ENCODE data around the gene SIGLEC10. TPM values are rescaled to one million over a fixed set of nuclear protein-coding genes. Genes with fewer than 3 reads are reported as not detected.
"Not testable (repeated sequence)": the region's sequence is repeated elsewhere in the genome, so short reads cannot be mapped to it uniquely, and the experiment has no call there.

Gene SIGLEC10, protein sequence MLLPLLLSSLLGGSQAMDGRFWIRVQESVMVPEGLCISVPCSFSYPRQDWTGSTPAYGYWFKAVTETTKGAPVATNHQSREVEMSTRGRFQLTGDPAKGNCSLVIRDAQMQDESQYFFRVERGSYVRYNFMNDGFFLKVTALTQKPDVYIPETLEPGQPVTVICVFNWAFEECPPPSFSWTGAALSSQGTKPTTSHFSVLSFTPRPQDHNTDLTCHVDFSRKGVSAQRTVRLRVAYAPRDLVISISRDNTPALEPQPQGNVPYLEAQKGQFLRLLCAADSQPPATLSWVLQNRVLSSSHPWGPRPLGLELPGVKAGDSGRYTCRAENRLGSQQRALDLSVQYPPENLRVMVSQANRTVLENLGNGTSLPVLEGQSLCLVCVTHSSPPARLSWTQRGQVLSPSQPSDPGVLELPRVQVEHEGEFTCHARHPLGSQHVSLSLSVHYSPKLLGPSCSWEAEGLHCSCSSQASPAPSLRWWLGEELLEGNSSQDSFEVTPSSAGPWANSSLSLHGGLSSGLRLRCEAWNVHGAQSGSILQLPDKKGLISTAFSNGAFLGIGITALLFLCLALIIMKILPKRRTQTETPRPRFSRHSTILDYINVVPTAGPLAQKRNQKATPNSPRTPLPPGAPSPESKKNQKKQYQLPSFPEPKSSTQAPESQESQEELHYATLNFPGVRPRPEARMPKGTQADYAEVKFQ
- polyA plus RNA-seq (2012; ENCODE audit: insufficient read depth, insufficient read length, low read depth) = 0.28 TPM

DNA sequence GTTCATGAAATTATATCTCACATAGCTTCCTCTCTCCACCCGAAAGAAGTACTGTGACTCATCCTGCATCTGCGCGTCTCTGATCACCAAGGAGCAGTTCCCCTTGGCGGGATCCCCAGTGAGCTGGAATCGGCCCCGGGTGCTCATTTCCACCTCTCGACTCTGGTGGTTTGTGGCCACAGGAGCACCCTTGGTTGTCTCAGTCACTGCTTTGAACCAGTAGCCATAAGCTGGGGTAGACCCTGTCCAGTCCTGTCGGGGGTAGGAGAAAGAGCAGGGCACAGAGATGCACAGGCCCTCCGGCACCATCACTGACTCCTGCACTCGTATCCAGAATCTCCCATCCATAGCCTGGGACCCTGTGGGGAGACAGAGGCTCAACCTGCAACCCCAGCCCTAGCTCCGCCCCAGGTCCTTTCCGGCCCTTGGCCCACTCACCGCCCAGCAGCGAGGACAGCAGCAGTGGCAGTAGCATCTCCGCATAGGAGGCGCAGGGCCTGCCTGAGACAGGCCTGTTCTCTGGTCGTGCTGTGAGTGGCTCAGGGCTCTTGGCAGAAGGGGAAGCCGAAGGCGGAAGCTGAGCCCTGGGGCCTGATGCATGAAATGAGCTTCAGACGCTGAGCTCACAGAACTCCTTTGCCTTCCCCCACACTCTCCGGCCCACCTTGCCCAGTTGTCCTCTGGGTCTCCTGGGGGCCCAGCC, at the start of gene SIGLEC10:
SIGLEC10 (minus strand) TSS at position 536 of the 703 bp plus-strand sequence; CDS start at position 475, 61 bp downstream.
- no peak within 1 kb of the TSS for H3K4me3 ChIP-seq (ENCODE audit: low read depth, low read length)

DNA sequence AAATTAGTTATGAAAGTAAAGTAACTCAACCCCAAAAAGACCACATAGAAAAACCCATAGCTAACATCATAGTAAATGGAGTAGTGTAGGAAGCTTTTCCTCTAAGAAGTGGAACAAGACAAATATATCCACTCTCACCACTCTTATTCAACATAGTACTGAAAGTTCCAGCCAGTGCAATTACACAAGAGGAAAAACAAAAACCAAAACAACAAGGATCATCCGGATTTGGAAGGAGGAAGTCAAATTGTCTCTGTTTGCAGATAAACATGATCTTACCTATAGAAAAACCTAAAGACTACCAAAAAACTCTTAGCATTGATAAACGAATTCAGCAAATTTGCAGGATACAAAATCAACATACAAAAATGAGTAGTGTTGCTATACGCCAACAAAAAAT, 49.3 kb upstream of the SIGLEC10 start:
- TF ChIP-seq, protein P1, sequence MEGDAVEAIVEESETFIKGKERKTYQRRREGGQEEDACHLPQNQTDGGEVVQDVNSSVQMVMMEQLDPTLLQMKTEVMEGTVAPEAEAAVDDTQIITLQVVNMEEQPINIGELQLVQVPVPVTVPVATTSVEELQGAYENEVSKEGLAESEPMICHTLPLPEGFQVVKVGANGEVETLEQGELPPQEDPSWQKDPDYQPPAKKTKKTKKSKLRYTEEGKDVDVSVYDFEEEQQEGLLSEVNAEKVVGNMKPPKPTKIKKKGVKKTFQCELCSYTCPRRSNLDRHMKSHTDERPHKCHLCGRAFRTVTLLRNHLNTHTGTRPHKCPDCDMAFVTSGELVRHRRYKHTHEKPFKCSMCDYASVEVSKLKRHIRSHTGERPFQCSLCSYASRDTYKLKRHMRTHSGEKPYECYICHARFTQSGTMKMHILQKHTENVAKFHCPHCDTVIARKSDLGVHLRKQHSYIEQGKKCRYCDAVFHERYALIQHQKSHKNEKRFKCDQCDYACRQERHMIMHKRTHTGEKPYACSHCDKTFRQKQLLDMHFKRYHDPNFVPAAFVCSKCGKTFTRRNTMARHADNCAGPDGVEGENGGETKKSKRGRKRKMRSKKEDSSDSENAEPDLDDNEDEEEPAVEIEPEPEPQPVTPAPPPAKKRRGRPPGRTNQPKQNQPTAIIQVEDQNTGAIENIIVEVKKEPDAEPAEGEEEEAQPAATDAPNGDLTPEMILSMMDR (IDR thresholded peaks at IDR 0.05; ENCODE audit: low read depth, low read length) = no peak
- no peaks in the 10 kb centered on the region for H3K4me1 ChIP-seq
- H3K36me3 ChIP-seq = no peaks in the 10 kb centered on the region
- no peaks in the 10 kb centered on the region for H3K9me3 ChIP-seq
- H3K4me3 ChIP-seq (ENCODE audit: low read depth, low read length) = no peak overlapping the region
- H3K27me3 ChIP-seq = peaks cover 17% of the 10 kb centered on the region
- DNase-seq = no peak

More for the DNA sequence above, at the start of gene SIGLEC10:
- Histone ChIP-seq H3K9me3 (no peaks in the 10 kb centered on the region), H3K4me1 (no peaks in the 10 kb centered on the region), H3K27me3 (0 out of 2 replicates have a peak, but pooled peaks cover 2% of the 10 kb centered on the region), H3K36me3 (no peaks in the 10 kb centered on the region)
- no peak for DNase-seq
- TF ChIP-seq, protein P1 (IDR thresholded peaks at IDR 0.05; ENCODE audit: low read depth, low read length) = no peak

DNA sequence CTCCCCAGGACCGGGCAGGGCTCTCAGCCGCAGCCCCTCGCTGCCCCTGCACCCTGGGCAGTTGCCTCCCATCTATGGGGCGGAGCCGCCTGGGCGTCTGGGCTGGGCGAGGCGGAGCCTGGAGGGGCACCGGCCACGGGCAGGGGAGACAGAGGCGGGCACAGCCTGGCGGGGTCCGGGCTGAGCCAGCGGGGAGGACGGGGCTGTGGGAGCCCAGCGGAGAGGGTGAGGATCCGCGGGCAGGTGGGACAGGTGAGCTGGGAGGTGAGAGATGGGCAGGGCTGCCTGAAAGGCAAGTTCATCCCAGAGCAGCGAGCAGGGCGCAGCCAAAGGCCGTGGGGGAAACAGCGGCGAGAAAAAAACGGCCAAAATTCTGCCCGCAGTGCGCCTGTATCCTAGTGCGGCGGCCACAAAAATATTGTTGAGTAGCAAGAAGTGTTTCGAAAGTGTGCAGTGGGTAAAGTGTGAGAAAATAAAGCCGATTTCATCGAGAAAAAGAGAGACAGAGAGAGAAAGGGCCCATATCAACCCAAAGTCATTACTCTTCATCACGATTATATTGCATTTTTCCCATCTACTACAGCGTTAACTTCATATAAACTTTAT, 46.6 kb upstream of the SIGLEC10 start:
- peaks cover 17% of the 10 kb centered on the region for H3K27me3 ChIP-seq
- not testable (repeated sequence) for H3K4me3 ChIP-seq (ENCODE audit: low read depth, low read length); H3K4me1 ChIP-seq

DNA sequence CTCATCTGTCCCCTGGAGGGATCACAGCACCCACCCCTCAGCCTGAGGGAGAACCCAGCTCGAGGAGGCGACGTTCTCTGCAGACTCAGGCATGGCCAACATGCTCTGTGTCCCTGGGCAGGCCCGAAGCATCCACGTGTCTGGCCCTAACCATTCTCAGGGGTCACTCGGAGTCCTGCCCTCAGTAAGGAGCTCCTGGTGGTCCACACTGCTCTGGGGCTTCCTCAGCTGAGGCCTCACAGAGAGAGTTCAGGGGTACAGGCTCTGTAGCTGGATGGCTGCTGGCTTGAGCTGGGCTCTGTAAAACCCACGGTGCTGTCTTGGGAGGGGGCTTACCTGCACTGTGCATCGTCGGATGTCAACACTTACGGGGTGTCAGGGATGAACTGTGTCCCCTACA, 45.2 kb upstream of the SIGLEC10 start:
- TF ChIP-seq, protein P1 (IDR thresholded peaks at IDR 0.05; ENCODE audit: low read depth, low read length) = no peak
- Histone ChIP-seq H3K36me3 (no peaks in the 10 kb centered on the region), H3K9me3 (no peaks in the 10 kb centered on the region), H3K4me1 (no peaks in the 10 kb centered on the region), H3K27me3 (peaks cover 17% of the 10 kb centered on the region), H3K4me3 (ENCODE audit: low read depth, low read length) (no peak overlapping the region)
- DNase-seq = no peak

More for the DNA sequence above, 46.6 kb upstream of the SIGLEC10 start:
- DNase-seq, H3K36me3 ChIP-seq, H3K9me3 ChIP-seq: not testable (repeated sequence)

DNA sequence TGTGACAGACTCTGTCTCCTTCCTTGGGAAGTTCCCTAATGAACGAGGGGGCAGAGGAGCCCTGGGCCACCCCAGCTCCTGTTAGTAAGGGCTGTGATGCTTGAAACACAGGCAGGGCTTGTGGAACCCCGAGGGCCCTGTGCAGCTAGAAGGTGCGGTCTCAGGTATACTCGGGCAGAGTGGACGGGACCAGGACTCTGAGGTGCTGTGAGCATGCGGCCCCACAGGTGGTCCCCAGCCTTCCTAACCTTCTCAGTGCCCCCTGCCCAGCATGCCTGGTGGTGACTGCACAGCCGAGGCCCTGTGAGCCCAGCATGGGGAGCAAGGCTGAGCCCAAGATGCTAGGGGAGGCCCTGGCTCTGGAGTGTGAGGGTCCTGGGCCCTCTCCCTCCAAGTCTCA, 44.8 kb upstream of the SIGLEC10 start:
- Histone ChIP-seq H3K4me1 (no peaks in the 10 kb centered on the region), H3K27me3 (peaks cover 17% of the 10 kb centered on the region), H3K9me3 (no peaks in the 10 kb centered on the region), H3K4me3 (ENCODE audit: low read depth, low read length) (no peak overlapping the region), H3K36me3 (no peaks in the 10 kb centered on the region)
- TF ChIP-seq, protein P1 (IDR thresholded peaks at IDR 0.05; ENCODE audit: low read depth, low read length) = no peak
- no peak for DNase-seq

DNA sequence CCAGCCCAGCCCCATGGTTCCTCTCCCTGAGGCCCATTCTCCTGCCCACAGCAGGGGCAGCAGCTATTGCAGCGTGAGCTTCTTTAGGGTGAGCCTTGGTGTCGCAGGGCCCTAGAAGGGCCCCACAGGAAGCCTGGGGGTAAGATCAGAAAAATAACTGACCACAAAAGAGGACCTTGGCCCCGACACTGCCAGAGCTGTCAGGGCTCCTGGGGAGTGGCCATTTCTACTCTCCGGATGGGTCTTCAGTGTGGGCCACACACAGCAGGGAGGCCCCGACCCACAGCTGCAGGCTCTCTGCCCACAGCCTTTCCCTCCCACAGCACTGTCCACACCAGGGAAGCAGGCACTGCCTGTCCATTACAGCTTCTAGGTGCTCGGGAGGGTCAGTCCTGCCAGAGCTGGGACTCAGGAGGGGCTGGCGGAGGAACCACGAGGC, 44.3 kb upstream of the SIGLEC10 start:
- H3K4me3 ChIP-seq (ENCODE audit: low read depth, low read length) = no peak overlapping the region
- H3K9me3 ChIP-seq = no peaks in the 10 kb centered on the region
- no peaks in the 10 kb centered on the region for H3K4me1 ChIP-seq
- no peaks in the 10 kb centered on the region for H3K36me3 ChIP-seq
- no peak for DNase-seq
- TF ChIP-seq, protein P1 (IDR thresholded peaks at IDR 0.05; ENCODE audit: low read depth, low read length) = no peak
- H3K27me3 ChIP-seq = peaks cover 16% of the 10 kb centered on the region

Measured in BE2C (cell line).